ENCODE measurements around the gene MRPL49. TPM values are rescaled to one million over a fixed set of nuclear protein-coding genes. Genes with fewer than 3 reads are reported as not detected.

MRPL49 gene
- total RNA-seq, 1 donor from 2014 or later, result 45.1 TPM

GRCh38 chr11:65163684-65164083 is 41.6 kb downstream of the MRPL49 start:
- no peak for TF ChIP-seq CTCF (IDR thresholded peaks at IDR 0.05; ENCODE audit: insufficient read depth, low read depth, low read length)
- TF ChIP-seq EZH2 (IDR thresholded peaks at IDR 0.05; ENCODE audit: insufficient read depth, low read length), result no peak
- no peaks in the 10 kb centered on the region for H3K9me3 Mint-ChIP-seq (ENCODE audit: unreplicated experiment)
- H3K27me3 ChIP-seq (ENCODE audit: insufficient read depth, low read length), result no peaks in the 10 kb centered on the region
- H3K4me1 Mint-ChIP-seq (ENCODE audit: low read depth, unreplicated experiment), result no peaks in the 10 kb centered on the region
- H3K4me3 Mint-ChIP-seq (ENCODE audit: unreplicated experiment), result no peak overlapping the region
- no peak for DNase-seq (ENCODE audit: low read depth)
- H3K4me2 ChIP-seq (ENCODE audit: low read length), result no peak overlapping the region
- FAIRE-seq, result no peak
- H4K20me1 ChIP-seq (ENCODE audit: insufficient read depth, low read length), result no peaks in the 10 kb centered on the region
- no peaks in the 10 kb centered on the region for H3K9me3 ChIP-seq (ENCODE audit: insufficient read depth, low read depth, low read length)
- H3K9ac ChIP-seq (ENCODE audit: low read length), result no peak overlapping the region
- H3K4me1 ChIP-seq (ENCODE audit: insufficient read depth, low read length), result no peaks in the 10 kb centered on the region
- H3K27ac ChIP-seq (ENCODE audit: low read depth, low read length), result no peak overlapping the region
- no peak overlapping the region for H2AFZ ChIP-seq (ENCODE audit: low read depth, low read length)
- H3K36me3 Mint-ChIP-seq (ENCODE audit: low read depth, unreplicated experiment), result no peaks in the 10 kb centered on the region
- H3K36me3 ChIP-seq (ENCODE audit: insufficient read depth, low read length), result no peaks in the 10 kb centered on the region
- H3K4me3 ChIP-seq (ENCODE audit: insufficient read depth, low read depth, low read length), result no peak overlapping the region
- H3K79me2 ChIP-seq (ENCODE audit: insufficient read depth, low read length), result no peaks in the 10 kb centered on the region
- H3K27me3 Mint-ChIP-seq (ENCODE audit: low read depth, unreplicated experiment), result peaks cover 12% of the 10 kb centered on the region
- H3K27ac Mint-ChIP-seq (ENCODE audit: unreplicated experiment), result no peak overlapping the region

- Histone ChIP-seq H3K9ac (ENCODE audit: low read length) (no peak overlapping the region), H3K27ac (ENCODE audit: low read depth, low read length) (no peak overlapping the region)
These were observed 43.5 kb downstream of the MRPL49 start for GRCh38 chr11:65165410-65166317.

More at GRCh38 chr11:65165410-65166317, 43.5 kb downstream of the MRPL49 start:
- DNase-seq (ENCODE audit: low read depth) (no peak), FAIRE-seq (no peak)
- no peaks in the 10 kb centered on the region for H3K9me3 ChIP-seq (ENCODE audit: insufficient read depth, low read depth, low read length)
- H3K27me3 ChIP-seq (ENCODE audit: insufficient read depth, low read length), result no peaks in the 10 kb centered on the region
- Mint-ChIP-seq H3K27ac (ENCODE audit: unreplicated experiment) (no peak overlapping the region), H3K4me1 (ENCODE audit: low read depth, unreplicated experiment) (no peaks in the 10 kb centered on the region), H3K27me3 (ENCODE audit: low read depth, unreplicated experiment) (peaks cover 3% of the 10 kb centered on the region), H3K36me3 (ENCODE audit: low read depth, unreplicated experiment) (no peaks in the 10 kb centered on the region), H3K4me3 (ENCODE audit: unreplicated experiment) (no peak overlapping the region), H3K9me3 (ENCODE audit: unreplicated experiment) (no peaks in the 10 kb centered on the region)
- no peaks in the 10 kb centered on the region for H4K20me1 ChIP-seq (ENCODE audit: insufficient read depth, low read length)
- TF ChIP-seq CTCF (IDR thresholded peaks at IDR 0.05; ENCODE audit: insufficient read depth, low read depth, low read length), result no peak
- TF ChIP-seq EZH2 (IDR thresholded peaks at IDR 0.05; ENCODE audit: insufficient read depth, low read length), result no peak
- no peaks in the 10 kb centered on the region for H3K79me2 ChIP-seq (ENCODE audit: insufficient read depth, low read length)
- no peaks in the 10 kb centered on the region for H3K4me1 ChIP-seq (ENCODE audit: insufficient read depth, low read length)
- peak overlapping the region; percentile 43 for H2AFZ ChIP-seq (ENCODE audit: low read depth, low read length)
- H3K36me3 ChIP-seq (ENCODE audit: insufficient read depth, low read length), result no peaks in the 10 kb centered on the region
- peak overlapping the region; percentile 38 for H3K4me2 ChIP-seq (ENCODE audit: low read length)
- no peak overlapping the region for H3K4me3 ChIP-seq (ENCODE audit: insufficient read depth, low read depth, low read length)

Measured in astrocyte (in vitro differentiated cells and primary cell).